ENCODE results near the gene NR2F1-AS1.
A peak's percentile ranks its signal among the peaks of the same experiment; 100 is the strongest.

The NR2F1-AS1 gene

GRCh38 chr5:93579692-93580062 is 1.3 kb downstream of the NR2F1-AS1 start:
- DNase-seq = no peak
- no peak overlapping the region for H3K27ac Mint-ChIP-seq
- H3K27me3 Mint-ChIP-seq = peaks cover 40 to 59% of the 10 kb centered on the region in 2 donors
- no peak for ATAC-seq (replicated peaks)
- H3K4me1 Mint-ChIP-seq = peaks cover 16 to 29% of the 10 kb centered on the region in 2 donors
- no peaks in the 10 kb centered on the region for H3K9me3 Mint-ChIP-seq
- no peak overlapping the region for H3K4me3 Mint-ChIP-seq
- no peaks in the 10 kb centered on the region for H3K36me3 Mint-ChIP-seq

DNA sequence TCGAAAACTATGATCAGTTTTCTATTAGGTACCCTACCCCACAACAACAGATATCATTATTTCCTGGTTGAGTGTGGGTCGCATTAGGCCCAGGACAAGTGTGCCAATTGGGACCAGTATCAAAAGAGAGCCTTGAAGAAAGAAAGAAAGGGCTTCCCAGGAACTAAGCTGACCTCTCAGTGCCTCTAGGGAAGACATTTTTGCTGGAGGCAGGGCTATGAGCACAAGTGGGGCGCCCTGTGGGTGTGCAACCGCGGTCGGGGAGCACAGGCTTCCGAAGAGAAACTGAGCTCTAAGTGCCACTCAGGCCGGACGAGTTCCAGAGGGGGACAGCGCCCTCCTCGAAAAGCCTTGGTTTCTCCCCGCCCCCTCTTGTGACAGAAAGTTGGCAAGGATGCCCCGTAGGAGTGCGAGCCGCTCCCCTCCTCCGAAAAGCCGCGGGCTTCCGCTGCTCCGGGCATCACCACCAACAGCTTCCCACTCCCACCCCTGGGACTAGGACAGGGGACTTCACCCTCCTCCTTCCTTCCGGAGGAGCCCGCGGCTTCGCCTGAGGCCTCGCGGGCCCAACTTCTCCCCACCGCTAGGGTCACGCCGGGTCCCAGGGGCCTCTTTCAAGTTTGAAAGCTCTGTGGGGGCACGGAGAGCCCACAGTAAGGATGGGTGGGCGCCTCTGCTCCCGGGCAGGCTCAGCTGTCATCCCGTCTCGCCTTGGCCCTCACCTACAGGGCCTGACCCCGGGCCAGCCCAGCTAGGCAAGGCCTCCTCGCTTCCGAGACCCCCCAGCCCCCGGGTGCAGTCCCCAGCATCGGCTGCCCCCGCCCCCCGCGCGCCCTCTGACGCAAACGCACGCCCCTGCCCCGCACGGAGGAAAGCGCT is 2.0 kb downstream of the NR2F1-AS1 start:
- Mint-ChIP-seq H3K27ac (no peak overlapping the region), H3K36me3 (no peaks in the 10 kb centered on the region), H3K4me1 (peaks cover 16 to 29% of the 10 kb centered on the region in 2 donors), H3K27me3 (peaks cover 45 to 66% of the 10 kb centered on the region in 2 donors), H3K4me3 (peak overlapping the region; percentile 43 to 61), H3K9me3 (no peaks in the 10 kb centered on the region)
- DNase-seq = no peak
- no peak for ATAC-seq (replicated peaks)

DNA sequence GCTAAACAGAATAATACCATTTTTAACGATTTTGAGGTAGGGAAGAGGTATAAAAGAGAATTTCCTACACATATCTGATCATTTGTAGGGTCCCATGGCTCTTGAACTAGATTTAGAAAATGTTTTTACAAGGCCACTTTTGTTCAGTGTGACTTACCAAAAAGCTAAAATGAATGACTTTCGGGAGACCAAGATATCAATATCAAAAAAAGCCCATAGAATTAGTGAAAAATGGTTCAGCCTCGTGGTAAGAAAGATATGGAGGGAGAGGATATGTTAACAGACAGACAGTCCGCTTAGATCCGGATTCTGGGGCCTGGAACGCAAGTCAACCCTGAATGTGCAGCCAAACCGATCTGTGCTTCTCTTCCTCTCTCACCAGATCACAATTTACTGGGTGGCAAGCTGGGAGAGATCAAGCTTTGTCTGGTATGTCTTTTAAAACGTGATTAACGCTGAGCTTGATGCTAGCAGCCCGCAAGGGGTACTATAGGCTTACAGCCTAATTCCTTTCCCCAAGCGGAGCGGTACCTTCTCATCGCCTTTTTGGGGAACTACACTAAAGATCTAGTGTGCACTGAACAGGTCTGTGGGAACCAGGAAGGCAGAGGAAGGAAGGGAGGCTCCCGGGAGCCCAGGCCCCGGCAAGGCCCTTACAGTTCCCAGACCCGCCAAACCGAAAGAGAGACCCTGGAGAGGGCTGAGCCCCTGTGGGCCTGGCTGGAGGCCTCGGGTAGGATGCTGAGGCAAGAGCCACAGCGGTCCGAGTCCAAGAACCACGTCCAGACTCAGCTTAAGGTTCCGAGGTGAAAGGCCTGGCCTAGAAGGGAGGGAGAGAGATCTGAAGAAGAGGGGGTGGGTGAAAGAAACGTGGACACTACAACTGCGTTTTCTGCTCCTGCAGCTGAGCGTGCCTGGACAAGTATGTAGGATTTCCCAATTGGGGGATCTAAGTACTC is 2.9 kb downstream of the NR2F1-AS1 start:
- Mint-ChIP-seq H3K36me3 (no peaks in the 10 kb centered on the region), H3K9me3 (no peaks in the 10 kb centered on the region), H3K27ac (peak overlapping the region; percentile 47), H3K27me3 (peaks cover 53 to 75% of the 10 kb centered on the region in 2 donors), H3K4me3 (peak overlapping the region in 1 of 2 donors; percentile 43), H3K4me1 (peaks cover 19 to 36% of the 10 kb centered on the region in 2 donors)
- DNase-seq (no peak), ATAC-seq (replicated peaks) (no peak)

- Mint-ChIP-seq H3K27ac (no peak overlapping the region), H3K27me3 (peaks cover 62 to 84% of the 10 kb centered on the region in 2 donors), H3K4me3 (no peak overlapping the region), H3K4me1 (peaks cover 20 to 44% of the 10 kb centered on the region in 2 donors), H3K36me3 (no peaks in the 10 kb centered on the region), H3K9me3 (no peaks in the 10 kb centered on the region)
- ATAC-seq (replicated peaks) (no peak), DNase-seq (no peak)
Measured at GRCh38 chr5:93576994-93577853, 3.8 kb downstream of the NR2F1-AS1 start.

- Mint-ChIP-seq H3K27me3 (peaks cover 68 to 93% of the 10 kb centered on the region in 2 donors), H3K4me1 (peaks cover 24 to 53% of the 10 kb centered on the region in 2 donors), H3K9me3 (no peaks in the 10 kb centered on the region), H3K27ac (no peak overlapping the region), H3K36me3 (no peaks in the 10 kb centered on the region), H3K4me3 (no peak overlapping the region)
- ATAC-seq (replicated peaks) (no peak), DNase-seq (no peak)
Measured at GRCh38 chr5:93575461-93576414, 5.3 kb downstream of the NR2F1-AS1 start.

- H3K4me1 Mint-ChIP-seq = peaks cover 22 to 50% of the 10 kb centered on the region in 2 donors
- no peaks in the 10 kb centered on the region for H3K9me3 Mint-ChIP-seq
- no peaks in the 10 kb centered on the region for H3K36me3 Mint-ChIP-seq
- DNase-seq = no peak
- no peak overlapping the region for H3K27ac Mint-ChIP-seq
- H3K4me3 Mint-ChIP-seq = peak overlapping the region in 1 of 2 donors; percentile 17
- H3K27me3 Mint-ChIP-seq = peaks cover 69 to 93% of the 10 kb centered on the region in 2 donors
- ATAC-seq (replicated peaks) = no peak
Measured at GRCh38 chr5:93574491-93575305, 6.3 kb downstream of the NR2F1-AS1 start.

GRCh38 chr5:93573354-93574351 is 7.4 kb downstream of the NR2F1-AS1 start:
- Mint-ChIP-seq H3K4me3 (peak overlapping the region in 1 of 2 donors; percentile 32), H3K27me3 (peaks cover 77 to 93% of the 10 kb centered on the region in 2 donors), H3K4me1 (peaks cover 21 to 42% of the 10 kb centered on the region in 2 donors), H3K9me3 (no peaks in the 10 kb centered on the region), H3K36me3 (peaks cover 0 to 3% of the 10 kb centered on the region in 2 donors), H3K27ac (peak overlapping the region; percentile 92)
- DNase-seq (no peak), ATAC-seq (replicated peaks) (no peak)

DNA sequence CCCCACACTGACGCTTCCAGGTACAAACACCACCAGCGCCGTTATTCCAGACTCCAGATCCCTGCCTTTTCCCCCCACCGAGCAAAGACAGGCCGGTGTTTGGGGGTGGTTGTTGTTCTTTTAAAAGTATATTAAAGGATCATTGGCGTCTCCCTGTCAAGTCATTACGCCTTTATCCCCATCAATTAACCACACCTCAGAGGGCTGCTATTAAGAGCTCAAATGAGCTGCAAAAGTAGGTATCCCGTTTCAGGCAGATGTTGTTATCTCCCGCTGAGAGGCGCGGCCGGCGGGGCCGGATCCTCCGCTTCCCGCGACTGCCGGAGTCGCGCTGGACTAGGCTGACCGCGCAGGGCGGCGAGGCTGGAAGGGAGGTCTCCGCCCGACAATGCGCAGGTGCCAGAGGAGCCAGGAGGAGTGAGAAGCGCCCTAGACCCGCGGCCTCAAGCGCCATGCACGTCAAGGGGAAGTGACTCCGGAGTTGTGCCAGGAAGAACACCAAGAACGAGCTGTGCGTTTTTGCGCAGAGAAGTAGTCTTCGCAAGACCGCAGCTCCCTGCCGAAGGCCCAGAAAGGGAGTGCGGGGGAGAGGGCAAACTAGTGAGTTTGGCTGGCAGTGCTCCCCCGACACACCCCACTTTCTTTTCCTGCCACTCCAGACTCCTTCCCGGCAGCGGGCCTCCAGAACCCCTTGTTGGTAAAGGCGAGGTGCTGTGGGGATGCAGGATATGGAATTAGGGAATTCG is 8.2 kb downstream of the NR2F1-AS1 start:
- no peak for DNase-seq
- Mint-ChIP-seq H3K27ac (peak overlapping the region; percentile 92), H3K4me3 (peak overlapping the region; percentile 47 to 53), H3K9me3 (no peaks in the 10 kb centered on the region), H3K36me3 (peaks cover 0 to 3% of the 10 kb centered on the region in 2 donors), H3K27me3 (peaks cover 73 to 89% of the 10 kb centered on the region in 2 donors), H3K4me1 (peaks cover 16 to 37% of the 10 kb centered on the region in 2 donors)
- no peak for ATAC-seq (replicated peaks)

GRCh38 chr5:93572101-93572607 is 8.9 kb downstream of the NR2F1-AS1 start:
- Mint-ChIP-seq H3K4me3 (peak overlapping the region; percentile 55 to 56), H3K36me3 (peaks cover 0 to 3% of the 10 kb centered on the region in 2 donors), H3K27ac (peak overlapping the region; percentile 92), H3K4me1 (peaks cover 16 to 37% of the 10 kb centered on the region in 2 donors), H3K9me3 (no peaks in the 10 kb centered on the region), H3K27me3 (peaks cover 71 to 87% of the 10 kb centered on the region in 2 donors)
- ATAC-seq (replicated peaks) (no peak), DNase-seq (no peak)

DNA sequence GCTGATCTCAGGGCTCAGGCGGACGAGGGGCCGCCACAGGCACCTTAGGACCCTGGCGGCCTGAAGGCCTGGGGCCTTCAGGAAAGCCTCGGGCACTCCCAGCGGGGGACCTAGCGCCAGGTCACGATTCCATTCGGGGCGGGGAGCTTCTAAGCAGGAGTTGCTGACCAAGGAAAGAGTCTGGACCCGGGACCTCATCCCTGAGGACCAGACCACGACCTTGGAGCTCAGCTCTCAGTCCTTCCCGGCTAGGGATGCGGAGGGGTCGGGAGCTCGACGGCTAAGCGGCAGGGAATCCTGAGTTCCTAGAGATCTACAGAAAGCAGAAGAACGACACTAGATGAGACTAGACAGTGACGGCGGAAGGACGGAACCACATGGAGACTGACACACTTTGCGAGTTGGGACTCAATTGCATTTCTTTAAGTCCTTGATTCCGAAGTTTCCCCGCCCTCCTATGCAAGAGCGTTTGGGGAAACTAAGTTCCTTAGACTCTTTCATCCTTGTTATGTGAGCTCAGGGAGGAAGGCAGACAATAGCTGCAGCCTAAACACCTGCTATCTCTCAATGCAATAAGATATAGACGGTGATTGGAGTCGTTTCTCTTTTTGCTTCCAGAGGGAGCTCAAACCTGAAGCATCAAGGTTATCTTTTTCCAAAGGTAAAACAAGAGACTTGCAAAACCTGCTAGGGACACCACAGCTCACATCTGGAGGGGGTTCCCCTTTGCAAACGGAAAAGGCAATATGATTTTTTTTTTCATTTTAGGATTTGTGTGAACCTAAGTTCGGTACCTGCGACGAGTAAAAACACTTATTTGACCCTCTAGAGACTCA is 9.7 kb downstream of the NR2F1-AS1 start:
- ATAC-seq (replicated peaks) (no peak), DNase-seq (no peak)
- Mint-ChIP-seq H3K4me1 (peaks cover 16 to 37% of the 10 kb centered on the region in 2 donors), H3K27ac (peak overlapping the region; percentile 57), H3K4me3 (peak overlapping the region; percentile 55 to 56), H3K27me3 (peaks cover 67 to 84% of the 10 kb centered on the region in 2 donors), H3K36me3 (peaks cover 0 to 3% of the 10 kb centered on the region in 2 donors), H3K9me3 (no peaks in the 10 kb centered on the region)

All from stimulated activated naive B cell treated with anti-CD40 and anti-IgM and Interleukin-4, amounts not matched to agents 10 μg/mL and 1 μg/mL and 100 μg/mL, for 72 hours (primary cell).